K562 (cell line): ENCODE results near the gene AGO4. TPM values are rescaled to one million over a fixed set of nuclear protein-coding genes. Genes with fewer than 3 reads are reported as not detected.

Experiments
- ATAC-seq: fragments of 200-7000 bp; cut with Tn5 transposase; 3 replicates; pipeline ENCODE4 v1.9.1; 2020; ENCODE audit warnings: moderate library complexity
- BruUV-seq: library from RNA; stranded (reverse); fragments of 400-500 nt; replicated peaks from 2 replicates; lab custom pipeline; 2021; lab: Mats Ljungman, UMichigan
- CTCF ChIA-PET: fragments of 300-600 bp; formaldehyde crosslinking; extraction: SDS; loops from one replicate; lab custom pipeline; 2021; ENCODE audit warnings: low intra/inter-chr PET ratio; lab: Yijun Ruan, JAX
- POLR2A ChIA-PET: fragments of 300-600, 350-650 bp; sonication (Branson Sonifier 250); formaldehyde crosslinking; extraction: SDS; loops from one replicate; lab custom pipeline; 2021; ENCODE audit warnings: antibody characterized with exemption, inconsistent platforms; lab: Yijun Ruan, JAX
- DNase-seq, 4 experiments: peaks; one replicate each; pipeline versions ENCODE4 v3.0.0 to v3.0.0-alpha.2; 2011 to 2018; ENCODE audit warnings: low spot score in 3 of 4, mixed read lengths in 3 of 4; ENCODE audit errors: extremely low read depth in 1 of 4
- FAIRE-seq: peaks from 2 replicates; lab custom pipeline; 2011; peaks lifted over from hg19 to GRCh38; lab: Jason Lieb, UNC
- H2AFZ ChIP-seq: 2 replicates; pipeline ENCODE4 v1.6.0; 2011; ENCODE audit warnings: low read depth, low read length, control low read depth, inconsistent platforms
- H3K27ac ChIP-seq: fragments of 200-600 bp; 3 replicates; pipeline ENCODE4 v1.8.0; 2011; ENCODE audit warnings: low read depth, mild to moderate bottlenecking, control low read depth, inconsistent platforms, low read length, moderate library complexity, mixed read lengths; ENCODE audit errors: extremely low read depth
- H3K27me3 ChIP-seq, 2 experiments: fragments of 300-600 bp in 1 of 2; 2 replicates in 1 of 2; 3 replicates in 1 of 2; pipeline versions ENCODE4 v1.6.0 to v1.8.0; 2011; ENCODE audit warnings: inconsistent platforms in 2 of 2, low read length in 2 of 2, mild to moderate bottlenecking in 1 of 2, mixed read lengths in 1 of 2, moderate library complexity in 1 of 2; ENCODE audit not compliant: control insufficient read depth in 2 of 2, insufficient read depth in 2 of 2
- H3K36me3 ChIP-seq: fragments of 300-600 bp; 3 replicates; pipeline ENCODE4 v1.8.0; 2011; ENCODE audit warnings: mild to moderate bottlenecking, low read length, inconsistent platforms; ENCODE audit not compliant: control insufficient read depth, insufficient read depth
- H3K4me1 ChIP-seq, 2 experiments: fragments of 200-600 bp in 1 of 2; replicated peaks in 1 of 2; 2 replicates in 1 of 2; 3 replicates in 1 of 2; pipeline versions ENCODE4 v1.5.1 to v1.8.0; 2011; ENCODE audit warnings: inconsistent platforms in 2 of 2, low read length in 2 of 2, mild to moderate bottlenecking in 1 of 2, mixed read lengths in 1 of 2, moderate library complexity in 1 of 2; ENCODE audit not compliant: control insufficient read depth in 2 of 2, insufficient read depth in 2 of 2
- H3K4me2 ChIP-seq: 2 replicates; pipeline ENCODE4 v1.6.1; 2011; ENCODE audit warnings: low read length, control low read depth, inconsistent platforms, mixed read lengths; ENCODE audit not compliant: insufficient read depth
- H3K4me3 ChIP-seq: fragments of 200-600 bp; sonication (generic), shearing (Covaris generic); 2 replicates; pipeline ENCODE4 v1.5.1; 2016; ENCODE audit warnings: control low read depth, inconsistent platforms
- H3K79me2 ChIP-seq: fragments of 200-600 bp; 3 replicates; pipeline ENCODE4 v1.8.0; 2011; ENCODE audit warnings: low read length, inconsistent platforms; ENCODE audit not compliant: control insufficient read depth, insufficient read depth
- H3K9ac ChIP-seq, 2 experiments: 2 replicates each; pipeline versions ENCODE4 v1.6.0 to v1.6.1; 2011; ENCODE audit warnings: low read depth in 2 of 2, low read length in 2 of 2, control low read depth in 1 of 2, inconsistent platforms in 1 of 2, mild to moderate bottlenecking in 1 of 2, mixed read lengths in 1 of 2; ENCODE audit not compliant: insufficient read depth in 1 of 2
- H3K9me1 ChIP-seq: one replicate; pipeline ENCODE4 v1.6.0; 2011; ENCODE audit warnings: inconsistent platforms, mild to moderate bottlenecking, low read length, moderate library complexity; ENCODE audit not compliant: control insufficient read depth, insufficient read depth
- H3K9me3 ChIP-seq: replicated peaks from 2 replicates; pipeline ENCODE4 v1.5.1; 2011; ENCODE audit warnings: low read depth, low read length, inconsistent platforms; ENCODE audit not compliant: control insufficient read depth, insufficient read depth
- H4K20me1 ChIP-seq: replicated peaks from 2 replicates; pipeline ENCODE4 v1.6.1; 2011; ENCODE audit warnings: low read length, inconsistent platforms, mixed read lengths; ENCODE audit not compliant: control insufficient read depth, insufficient read depth
- ATF4 ChIP-seq: fragments of 450-650 bp; formaldehyde crosslinking; IDR thresholded peaks from 2 replicates; pipeline ENCODE4 v1.4.0; 2022; ENCODE audit warnings: mild to moderate bottlenecking, moderate library complexity
- CHD1 ChIP-seq: fragments of 200-600 bp; sonication (generic); IDR thresholded peaks from one replicate; pipeline ENCODE4 v1.6.1; 2012; ENCODE audit warnings: mild to moderate bottlenecking, moderate library complexity, low read length, inconsistent platforms
- EHMT2 ChIP-seq: fragments of 450-650 bp; IDR thresholded peaks from 2 replicates; pipeline ENCODE4 v1.6.1; 2018; ENCODE audit warnings: antibody characterized with exemption
- ELF4 ChIP-seq: fragments of 450-650 bp; formaldehyde crosslinking; IDR thresholded peaks from 2 replicates; pipeline ENCODE4 v1.4.0; 2022; ENCODE audit warnings: missing genetic modification characterization
- PHB2 ChIP-seq: fragments of 450-650 bp; IDR thresholded peaks from 2 replicates; pipeline ENCODE4 v1.6.1; 2017; ENCODE audit warnings: low read depth
- RBM17 ChIP-seq: fragments of 200-400 bp; formaldehyde crosslinking; IDR thresholded peaks from 2 replicates; pipeline ENCODE4 v1.6.1; 2017; ENCODE audit warnings: low read depth, mild to moderate bottlenecking, low read length, borderline replicate concordance
- ZBTB40 ChIP-seq, 2 experiments: fragments of 450-650 bp in 1 of 2; sonication (generic) in 1 of 2; formaldehyde crosslinking in 1 of 2; IDR thresholded peaks; 2 replicates each; pipeline versions ENCODE4 v1.7.1 to v1.9.0; 2016 to 2022; ENCODE audit warnings: inconsistent platforms in 1 of 2, mild to moderate bottlenecking in 1 of 2, missing genetic modification reagents in 1 of 2
- ZNF512 ChIP-seq: IDR thresholded peaks from 2 replicates; pipeline ENCODE4 v1.6.1; 2016; ENCODE audit warnings: missing genetic modification characterization, missing compliant biosample characterization
- WGBS: fragments of 100-300 bp; shearing (Covaris generic); methylation state at CpG from one replicate; pipeline ENCODE4 v1.1.6; 2016; ENCODE audit warnings: low coverage, mixed read lengths; ENCODE audit not compliant: insufficient coverage; ENCODE audit errors: missing lambda C conversion rate; 5-methylcytosine and 5-hydroxymethylcytosine counted together
- in situ Hi-C: fragments of 300-500 bp; cut with MboI; formaldehyde crosslinking; loops from 4 replicates; pipeline ENCODE4 v1.15.0; 2018; ENCODE audit warnings: inconsistent platforms, mixed read lengths
- intact Hi-C: fragments of 100-400 bp; cut with micrococcal nuclease; formaldehyde crosslinking; loops from 2 replicates; pipeline ENCODE4 v1.14.2; 2022
- polyA plus RNA-seq, 8 experiments: library from polyadenylated mRNA; depleted of rRNA in 4 of 8; stranded (reverse) in 5 of 8; unstranded in 3 of 8; fragments of >200 nt; fragmentation: Nextera tagmentation in 2 of 8; fragmentation: Illumina TruSeq in 1 of 8; extraction: Ambion mirVana in 2 of 8; extraction: Trizol in 1 of 8; gene quantifications; 2 replicates each; pipeline versions ENCODE4 v1.2.1 to v1.2.3, GENCODE V29; 2011 to 2014; ENCODE audit warnings: inconsistent platforms in 1 of 8, missing spikeins in 1 of 8
- total RNA-seq, 7 experiments: library from RNA; depleted of rRNA in 6 of 7; stranded (reverse); fragments of >200 nt in 6 of 7; fragmentation: Illumina TruSeq in 2 of 7; extraction: Trizol in 2 of 7; gene quantifications; 2 replicates each; pipeline versions ENCODE4 v1.2.1 to v1.2.3, GENCODE V29; 2011 to 2021; ENCODE audit warnings: low replicate concordance in 1 of 7

AGO4 gene
- total and polyA plus RNA-seq, 9 of the 15 experiments (the other 6 are each of a cell fraction or from before 2014, with no cell fraction given): 1.3 to 10.5 (median 6.5) TPM

GRCh38 chr1:35887508-35887907 is 79.7 kb downstream of the AGO4 start:
- DNase-seq (peak in 1 of 4 experiments; percentile 9), ATAC-seq (0 out of 3 replicates have a peak, but pooled peaks have one; percentile 0), FAIRE-seq (no peak)
- no peak overlapping the region for H3K4me3 ChIP-seq
- peak overlapping the region; percentile 69 for H3K27ac ChIP-seq
- peaks cover 36 to 53% of the 10 kb centered on the region in 2 experiments for H3K4me1 ChIP-seq
- H3K27me3 ChIP-seq: no peaks in the 10 kb centered on the region
- in situ Hi-C loops (no loop called here), intact Hi-C loops (loop anchor here (10.0 kb wide), 1 partner anchor 437 kb away; the partner anchor contains the start of gene EVA1B)
- peaks cover 77% of the 10 kb centered on the region for H3K79me2 ChIP-seq
- POLR2A ChIA-PET: interaction anchor here (0.6 to 3.7 kb wide), 8 partner anchors 13 to 74 kb away, joined by 3 to 19 read pairs (median 4); no protein-coding TSS in a partner anchor
- 31% methylated on average over 2 of the region's 2 CpGs for WGBS
- peaks cover 39% of the 10 kb centered on the region for H3K36me3 ChIP-seq
- H3K9me1 ChIP-seq: peaks cover 8% of the 10 kb centered on the region
- BruUV-seq: no TSS peak
- H3K9me3 ChIP-seq: no peaks in the 10 kb centered on the region
- H3K4me2 ChIP-seq: peak overlapping the region; percentile 73
- H2AFZ ChIP-seq: no peak overlapping the region
- CTCF ChIA-PET: no interaction called here
- peak overlapping the region; percentile 52 to 82; a peak in 3 of 4 replicates for H3K9ac ChIP-seq
- H4K20me1 ChIP-seq: peaks cover 20% of the 10 kb centered on the region
- TF ChIP-seq ZNF512 (tag): peak; percentile 29; the same call in 1 of the 2 replicates
- 0 out of 2 replicates have a peak, but pooled peaks have one; percentile 51 for TF ChIP-seq ELF4 (CRISPR knock-in tag)
- no peak for TF ChIP-seq ATF4 (CRISPR knock-in tag)
- TF ChIP-seq ZBTB40 (IDR thresholded peaks at IDR 0.05): 0 out of 2 replicates have a peak, but pooled peaks have one; percentile 8
- no peak for TF ChIP-seq ZBTB40 (CRISPR knock-in tag; IDR thresholded peaks at IDR 0.05)
- TF ChIP-seq CHD1: no peak
- 0 out of 2 replicates have a peak, but pooled peaks have one; percentile 20 for TF ChIP-seq PHB2
- no peak for TF ChIP-seq RBM17
- peak; percentile 50 for TF ChIP-seq EHMT2
